Choroid plexus epithelial cell (primary cell): ENCODE measurements around the gene MEIS2.

ENCODE experiments used
- DNase-seq: peaks from one replicate; pipeline ENCODE4 v3.0.0-alpha.2; 2010; ENCODE audit warnings: low read depth
- H3K4me3 ChIP-seq: 2 replicates; pipeline ENCODE4 v1.5.1; 2011; ENCODE audit warnings: low read depth, mild to moderate bottlenecking, control low read depth, low read length, moderate library complexity
- TF ChIP-seq, protein P1 (sequence below): conservative IDR thresholded peaks from 2 replicates; pipeline ENCODE4 v1.5.1; 2011; ENCODE audit warnings: low read depth, mild to moderate bottlenecking, control low read depth, inconsistent platforms, low read length, moderate library complexity

MEIS2 gene

DNA sequence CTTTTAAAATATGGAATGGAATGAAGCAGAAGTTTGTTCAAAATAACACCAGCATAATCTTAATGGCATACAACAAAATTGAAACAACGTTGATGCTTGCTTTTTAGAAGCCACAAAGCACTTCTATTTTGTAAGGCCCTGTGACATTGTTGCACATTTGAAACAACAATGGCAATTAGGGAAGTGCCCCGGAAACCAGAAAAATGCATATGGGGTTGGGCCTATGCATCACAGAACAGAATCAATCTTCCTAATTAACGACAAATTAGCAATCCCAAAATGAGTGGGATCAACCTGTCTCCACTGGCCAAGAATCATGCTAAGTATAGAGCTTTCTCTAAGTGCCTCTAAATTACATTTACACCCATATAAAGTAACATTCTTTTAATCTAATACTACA lies 168.9 kb downstream of the MEIS2 start:
- H3K4me3 ChIP-seq: no peak overlapping the region
- DNase-seq: no peak
- TF ChIP-seq, protein P1, sequence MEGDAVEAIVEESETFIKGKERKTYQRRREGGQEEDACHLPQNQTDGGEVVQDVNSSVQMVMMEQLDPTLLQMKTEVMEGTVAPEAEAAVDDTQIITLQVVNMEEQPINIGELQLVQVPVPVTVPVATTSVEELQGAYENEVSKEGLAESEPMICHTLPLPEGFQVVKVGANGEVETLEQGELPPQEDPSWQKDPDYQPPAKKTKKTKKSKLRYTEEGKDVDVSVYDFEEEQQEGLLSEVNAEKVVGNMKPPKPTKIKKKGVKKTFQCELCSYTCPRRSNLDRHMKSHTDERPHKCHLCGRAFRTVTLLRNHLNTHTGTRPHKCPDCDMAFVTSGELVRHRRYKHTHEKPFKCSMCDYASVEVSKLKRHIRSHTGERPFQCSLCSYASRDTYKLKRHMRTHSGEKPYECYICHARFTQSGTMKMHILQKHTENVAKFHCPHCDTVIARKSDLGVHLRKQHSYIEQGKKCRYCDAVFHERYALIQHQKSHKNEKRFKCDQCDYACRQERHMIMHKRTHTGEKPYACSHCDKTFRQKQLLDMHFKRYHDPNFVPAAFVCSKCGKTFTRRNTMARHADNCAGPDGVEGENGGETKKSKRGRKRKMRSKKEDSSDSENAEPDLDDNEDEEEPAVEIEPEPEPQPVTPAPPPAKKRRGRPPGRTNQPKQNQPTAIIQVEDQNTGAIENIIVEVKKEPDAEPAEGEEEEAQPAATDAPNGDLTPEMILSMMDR: no peak

DNA sequence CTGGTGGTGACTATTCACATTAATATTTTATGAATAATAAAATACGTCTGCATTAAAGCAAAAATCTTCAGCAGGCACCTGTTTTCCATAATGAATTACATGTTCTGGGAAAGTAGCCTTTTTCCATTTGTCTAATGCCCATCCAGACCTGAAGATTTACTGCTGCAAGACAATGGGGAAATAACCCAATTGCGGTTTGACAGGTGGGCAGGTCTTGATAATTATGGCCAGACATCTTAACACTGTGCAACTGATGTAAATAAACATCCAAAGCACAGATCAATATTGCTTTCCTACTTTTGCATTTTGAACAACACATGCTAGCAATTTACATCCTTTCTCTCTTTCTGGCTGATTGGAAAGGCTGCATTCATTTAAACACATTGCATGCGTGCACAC lies 173.9 kb downstream of the MEIS2 start:
- no peak for DNase-seq
- TF ChIP-seq, protein P1: no peak

DNA sequence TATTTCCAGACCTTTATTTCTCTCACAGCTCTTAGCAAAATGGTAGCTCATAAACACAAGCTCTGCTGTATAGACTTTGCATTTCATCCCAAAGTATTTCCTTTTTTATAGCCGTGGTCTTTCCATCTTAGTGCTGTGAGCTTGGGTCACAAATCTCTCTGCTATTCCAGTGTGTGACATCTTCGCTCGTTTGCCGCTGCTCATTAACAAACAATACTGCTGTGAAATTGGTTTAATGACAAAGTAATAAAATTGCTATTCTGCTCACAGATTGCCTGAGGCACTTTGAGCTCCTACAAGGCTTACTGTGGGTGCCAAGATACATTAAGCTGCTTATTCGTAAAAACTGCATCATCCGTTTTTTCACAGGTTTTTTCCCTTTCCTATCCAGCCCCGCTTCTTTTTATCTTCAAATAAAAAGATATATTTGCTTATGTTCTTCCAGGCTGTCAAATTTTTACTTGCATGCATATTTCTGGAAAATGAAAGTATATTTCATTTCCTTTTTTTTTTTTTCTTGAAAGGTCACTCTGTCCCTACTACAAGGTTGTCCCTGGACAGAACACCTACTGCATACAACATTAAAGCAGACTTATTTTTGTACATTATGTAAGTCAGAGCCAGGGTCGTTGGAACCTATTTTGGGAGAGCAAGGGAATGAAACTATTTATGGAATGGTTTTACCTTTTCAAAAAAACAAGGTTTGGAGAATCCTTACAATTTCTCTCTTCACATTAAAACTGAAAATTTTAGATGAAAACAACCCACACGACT lies 174.5 kb downstream of the MEIS2 start:
- no peak overlapping the region for H3K4me3 ChIP-seq
- DNase-seq: no peak
- TF ChIP-seq, protein P1: no peak

More for the DNA sequence above, 173.9 kb downstream of the MEIS2 start:
- no peak overlapping the region for H3K4me3 ChIP-seq

DNA sequence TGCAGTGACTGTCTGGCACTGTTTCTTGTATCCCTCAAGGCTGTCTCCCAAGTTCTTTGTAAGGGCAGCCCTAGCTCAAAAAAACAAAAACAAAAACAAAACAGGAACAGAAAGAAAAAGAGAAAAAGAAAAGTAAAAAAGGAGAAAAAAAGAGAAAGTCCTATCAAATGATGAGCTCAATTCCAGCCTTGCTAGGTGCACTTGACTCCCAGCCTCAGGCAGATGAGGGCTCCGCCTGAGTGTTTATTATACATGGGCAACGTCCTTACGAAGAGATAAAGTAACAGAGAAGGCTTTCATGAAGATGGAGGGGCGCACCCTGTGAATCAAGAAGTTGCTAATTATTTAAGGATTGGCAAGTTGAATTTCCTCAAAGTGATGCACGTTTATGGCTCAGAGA lies 175.3 kb downstream of the MEIS2 start:
- H3K4me3 ChIP-seq: no peak overlapping the region
- DNase-seq: no peak
- TF ChIP-seq, protein P1: no peak

DNA sequence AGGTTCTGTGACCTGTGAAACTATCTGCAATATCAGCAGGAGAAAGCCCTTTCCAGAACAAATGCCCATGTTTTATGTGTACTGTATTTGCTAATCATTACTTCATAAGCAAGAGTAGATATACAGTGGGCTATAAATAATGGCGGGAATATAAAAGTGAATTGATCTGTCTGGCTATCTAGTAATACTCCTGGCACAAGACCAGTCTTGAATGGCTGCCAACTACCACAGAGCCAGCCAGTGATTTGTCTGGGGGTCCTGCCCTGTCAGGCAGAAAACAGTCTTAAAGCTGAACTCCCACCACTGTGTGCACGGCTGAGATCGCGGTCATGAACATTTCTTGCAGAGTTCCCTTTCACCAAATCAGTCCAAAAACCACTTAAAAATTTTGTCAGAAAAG lies 176.3 kb downstream of the MEIS2 start:
- DNase-seq: no peak
- TF ChIP-seq, protein P1: no peak
- H3K4me3 ChIP-seq: no peak overlapping the region

DNA sequence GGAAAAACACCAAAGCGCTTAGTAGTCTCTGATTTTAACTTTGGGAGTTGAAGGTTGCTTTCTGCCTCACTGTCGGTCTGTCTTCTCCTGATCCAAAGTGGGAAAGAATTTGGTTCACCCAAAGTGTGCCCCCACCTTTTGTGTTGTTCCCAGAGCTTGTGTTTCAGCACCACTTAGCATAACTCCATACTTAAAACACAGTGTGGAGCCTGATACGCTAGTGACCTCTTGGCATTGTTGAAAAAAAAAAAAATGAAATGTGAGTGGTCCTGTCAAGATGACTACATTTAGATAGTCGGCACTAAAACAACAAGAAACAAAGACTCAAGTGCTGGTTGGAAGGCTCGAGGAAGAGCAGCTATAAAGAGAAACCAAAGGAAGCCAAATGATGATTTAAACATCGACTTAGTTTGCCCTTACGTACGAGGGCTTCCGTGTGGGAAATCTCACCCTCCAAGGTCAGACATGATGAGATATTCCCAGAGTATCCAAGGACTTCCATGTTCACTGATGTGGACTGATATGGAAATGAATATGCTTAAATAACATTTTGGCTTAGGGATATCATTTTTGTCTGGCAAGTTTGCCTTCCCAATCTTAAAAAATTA lies 178.8 kb downstream of the MEIS2 start:
- no peak overlapping the region for H3K4me3 ChIP-seq
- TF ChIP-seq, protein P1: no peak
- no peak for DNase-seq
